ENCODE results near the gene ARL14. TPM values are rescaled to one million over a fixed set of nuclear protein-coding genes. Genes with fewer than 3 reads are reported as not detected.

Gene ARL14
- total RNA-seq, 1 donor from 2014 or later, result not detected

GRCh38 chr3:160695003-160695402, 18.0 kb downstream of the ARL14 start:
- no peak overlapping the region for H3K4me3 ChIP-seq
- H3K4me1 ChIP-seq, result no peaks in the 10 kb centered on the region
- intact Hi-C loops (cut with DNase I), result no loop called here
- no peak for DNase-seq (ENCODE audit: extremely low spot score in 2 of 2)
- no peak overlapping the region for H3K27ac ChIP-seq
- H3K36me3 ChIP-seq, result no peaks in the 10 kb centered on the region
- no peaks in the 10 kb centered on the region for H3K27me3 ChIP-seq
- no peaks in the 10 kb centered on the region for H3K9me3 ChIP-seq
- no peak for TF ChIP-seq POLR2AphosphoS5 (IDR thresholded peaks at IDR 0.05; ENCODE audit: insufficient read depth in 1 of 2, low read depth in 1 of 2)
- TF ChIP-seq CTCF (IDR thresholded peaks at IDR 0.05), result no peak
- no peak for TF ChIP-seq POLR2A (IDR thresholded peaks at IDR 0.05)

- intact Hi-C loops (cut with DNase I), result no loop called here
- TF ChIP-seq POLR2AphosphoS5 (IDR thresholded peaks at IDR 0.05; ENCODE audit: insufficient read depth in 1 of 2, low read depth in 1 of 2) (no peak), CTCF (IDR thresholded peaks at IDR 0.05) (no peak), POLR2A (IDR thresholded peaks at IDR 0.05) (no peak)
- H3K4me3 ChIP-seq, result no peak overlapping the region
- H3K27me3 ChIP-seq, result no peaks in the 10 kb centered on the region
- no peak overlapping the region for H3K27ac ChIP-seq
- H3K4me1 ChIP-seq, result no peaks in the 10 kb centered on the region
- H3K9me3 ChIP-seq, result no peaks in the 10 kb centered on the region
- DNase-seq (ENCODE audit: extremely low spot score in 2 of 2), result no peak
- no peaks in the 10 kb centered on the region for H3K36me3 ChIP-seq
Observed at GRCh38 chr3:160695915-160696327, 19.0 kb downstream of the ARL14 start.

GRCh38 chr3:160697637-160698380, 20.8 kb downstream of the ARL14 start:
- Histone ChIP-seq H3K27ac (no peak overlapping the region), H3K36me3 (no peaks in the 10 kb centered on the region), H3K4me3 (no peak overlapping the region), H3K4me1 (no peaks in the 10 kb centered on the region), H3K9me3 (no peaks in the 10 kb centered on the region), H3K27me3 (no peaks in the 10 kb centered on the region)
- DNase-seq (ENCODE audit: extremely low spot score in 2 of 2), result no peak
- TF ChIP-seq CTCF (IDR thresholded peaks at IDR 0.05), result no peak
- TF ChIP-seq POLR2AphosphoS5 (IDR thresholded peaks at IDR 0.05; ENCODE audit: insufficient read depth in 1 of 2, low read depth in 1 of 2), result no peak
- no peak for TF ChIP-seq POLR2A (IDR thresholded peaks at IDR 0.05)
- intact Hi-C loops (cut with DNase I), result no loop called here

- Histone ChIP-seq H3K4me3 (no peak overlapping the region), H3K27ac (no peak overlapping the region), H3K4me1 (no peaks in the 10 kb centered on the region), H3K27me3 (no peaks in the 10 kb centered on the region), H3K36me3 (no peaks in the 10 kb centered on the region), H3K9me3 (no peaks in the 10 kb centered on the region)
- TF ChIP-seq POLR2AphosphoS5 (IDR thresholded peaks at IDR 0.05; ENCODE audit: insufficient read depth in 1 of 2, low read depth in 1 of 2) (no peak), POLR2A (IDR thresholded peaks at IDR 0.05) (no peak), CTCF (IDR thresholded peaks at IDR 0.05) (no peak)
- DNase-seq (ENCODE audit: extremely low spot score in 2 of 2), result no peak
- intact Hi-C loops (cut with DNase I), result no loop called here
Observed at GRCh38 chr3:160698599-160699195, 21.7 kb downstream of the ARL14 start.

- Histone ChIP-seq H3K27me3 (no peaks in the 10 kb centered on the region), H3K9me3 (no peaks in the 10 kb centered on the region), H3K36me3 (no peaks in the 10 kb centered on the region), H3K27ac (no peak overlapping the region), H3K4me3 (no peak overlapping the region), H3K4me1 (no peaks in the 10 kb centered on the region)
- TF ChIP-seq POLR2A (IDR thresholded peaks at IDR 0.05), result no peak
- TF ChIP-seq CTCF (IDR thresholded peaks at IDR 0.05), result no peak
- no peak for TF ChIP-seq POLR2AphosphoS5 (IDR thresholded peaks at IDR 0.05; ENCODE audit: insufficient read depth in 1 of 2, low read depth in 1 of 2)
- DNase-seq (ENCODE audit: extremely low spot score in 2 of 2), result no peak
- intact Hi-C loops (cut with DNase I), result no loop called here
Observed at GRCh38 chr3:160701490-160701889, 24.5 kb downstream of the ARL14 start.
